ENCODE results near the gene SNX3. TPM values are rescaled to one million over a fixed set of nuclear protein-coding genes. Genes with fewer than 3 reads are reported as not detected.

Gene SNX3
- total RNA-seq, 1 donor from 2014 or later, result 179 TPM

- no peak for DNase-seq
- TF ChIP-seq, protein P1, sequence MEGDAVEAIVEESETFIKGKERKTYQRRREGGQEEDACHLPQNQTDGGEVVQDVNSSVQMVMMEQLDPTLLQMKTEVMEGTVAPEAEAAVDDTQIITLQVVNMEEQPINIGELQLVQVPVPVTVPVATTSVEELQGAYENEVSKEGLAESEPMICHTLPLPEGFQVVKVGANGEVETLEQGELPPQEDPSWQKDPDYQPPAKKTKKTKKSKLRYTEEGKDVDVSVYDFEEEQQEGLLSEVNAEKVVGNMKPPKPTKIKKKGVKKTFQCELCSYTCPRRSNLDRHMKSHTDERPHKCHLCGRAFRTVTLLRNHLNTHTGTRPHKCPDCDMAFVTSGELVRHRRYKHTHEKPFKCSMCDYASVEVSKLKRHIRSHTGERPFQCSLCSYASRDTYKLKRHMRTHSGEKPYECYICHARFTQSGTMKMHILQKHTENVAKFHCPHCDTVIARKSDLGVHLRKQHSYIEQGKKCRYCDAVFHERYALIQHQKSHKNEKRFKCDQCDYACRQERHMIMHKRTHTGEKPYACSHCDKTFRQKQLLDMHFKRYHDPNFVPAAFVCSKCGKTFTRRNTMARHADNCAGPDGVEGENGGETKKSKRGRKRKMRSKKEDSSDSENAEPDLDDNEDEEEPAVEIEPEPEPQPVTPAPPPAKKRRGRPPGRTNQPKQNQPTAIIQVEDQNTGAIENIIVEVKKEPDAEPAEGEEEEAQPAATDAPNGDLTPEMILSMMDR (IDR thresholded peaks at IDR 0.05), result no peak
- intact Hi-C loops (cut with DNase I), result no loop called here
- no peaks in the 10 kb centered on the region for H3K9me3 ChIP-seq
- no peaks in the 10 kb centered on the region for H3K27me3 ChIP-seq
- H3K4me1 ChIP-seq, result no peaks in the 10 kb centered on the region
- H3K4me3 ChIP-seq, result no peak overlapping the region
- no peak for ATAC-seq
- no peak overlapping the region for H3K27ac ChIP-seq
- no peaks in the 10 kb centered on the region for H3K36me3 ChIP-seq
Observed at GRCh38 chr6:108287373-108287772, 26.5 kb upstream of the SNX3 start.

DNA sequence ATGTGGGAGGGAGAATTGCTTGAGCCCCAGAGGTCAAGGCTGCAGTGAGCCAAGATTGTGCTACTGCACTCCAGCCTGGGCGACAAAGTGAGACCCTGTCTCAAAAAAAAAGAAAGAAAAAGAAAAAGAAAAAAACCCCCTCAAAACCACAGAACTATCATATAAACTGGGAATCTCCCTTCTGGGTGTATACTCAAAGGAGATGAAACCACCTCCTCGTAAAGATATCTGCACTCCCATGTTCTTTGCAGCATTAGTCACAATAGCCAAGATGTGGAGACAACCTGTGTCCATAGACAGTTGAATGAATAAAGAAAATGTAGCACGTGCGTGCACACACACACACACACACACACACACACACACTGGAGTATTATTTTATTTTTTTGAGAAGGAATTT is 25.5 kb upstream of the SNX3 start:
- H3K36me3 ChIP-seq, result no peaks in the 10 kb centered on the region

DNA sequence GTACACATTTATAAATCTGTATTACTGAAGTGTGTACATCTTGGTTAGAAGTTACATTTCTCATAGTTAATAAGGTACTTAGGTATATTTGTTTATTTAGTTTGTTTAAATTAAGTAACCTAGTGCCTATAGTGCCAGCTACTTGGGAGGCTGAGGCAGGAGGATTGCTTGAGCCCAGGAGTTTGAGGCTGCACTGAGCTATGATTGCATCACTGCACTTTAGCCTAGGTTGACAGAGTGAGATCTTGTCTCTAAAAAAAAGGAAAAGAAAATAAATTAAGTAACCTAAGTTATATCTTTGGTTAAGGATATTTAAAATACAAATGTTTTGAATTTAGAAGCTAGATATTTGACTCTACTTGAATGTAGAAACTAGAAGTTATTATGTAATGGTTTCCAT is 24.5 kb upstream of the SNX3 start:
- H3K27ac ChIP-seq, result no peak overlapping the region
- H3K36me3 ChIP-seq, result no peaks in the 10 kb centered on the region
- TF ChIP-seq, protein P1 (IDR thresholded peaks at IDR 0.05), result no peak
- no peak overlapping the region for H3K4me3 ChIP-seq
- ATAC-seq (no peak), DNase-seq (no peak)
- H3K27me3 ChIP-seq, result no peaks in the 10 kb centered on the region
- H3K4me1 ChIP-seq, result no peaks in the 10 kb centered on the region
- intact Hi-C loops (cut with DNase I), result no loop called here
- no peaks in the 10 kb centered on the region for H3K9me3 ChIP-seq

More for the DNA sequence above, 25.5 kb upstream of the SNX3 start:
- Histone ChIP-seq H3K4me3 (no peak overlapping the region), H3K27ac (no peak overlapping the region), H3K4me1 (no peaks in the 10 kb centered on the region), H3K9me3 (no peaks in the 10 kb centered on the region), H3K27me3 (no peaks in the 10 kb centered on the region)
- TF ChIP-seq, protein P1 (IDR thresholded peaks at IDR 0.05), result no peak
- ATAC-seq (no peak), DNase-seq (no peak)
- intact Hi-C loops (cut with DNase I), result no loop called here

GRCh38 chr6:108277831-108278230 is 17.0 kb upstream of the SNX3 start:
- no peaks in the 10 kb centered on the region for H3K27me3 ChIP-seq
- TF ChIP-seq, protein P1 (IDR thresholded peaks at IDR 0.05), result no peak
- H3K36me3 ChIP-seq, result no peaks in the 10 kb centered on the region
- H3K27ac ChIP-seq, result no peak overlapping the region
- intact Hi-C loops (cut with DNase I), result no loop called here
- no peaks in the 10 kb centered on the region for H3K9me3 ChIP-seq
- ATAC-seq, result no peak
- no peak for DNase-seq
- no peak overlapping the region for H3K4me3 ChIP-seq
- no peaks in the 10 kb centered on the region for H3K4me1 ChIP-seq

DNA sequence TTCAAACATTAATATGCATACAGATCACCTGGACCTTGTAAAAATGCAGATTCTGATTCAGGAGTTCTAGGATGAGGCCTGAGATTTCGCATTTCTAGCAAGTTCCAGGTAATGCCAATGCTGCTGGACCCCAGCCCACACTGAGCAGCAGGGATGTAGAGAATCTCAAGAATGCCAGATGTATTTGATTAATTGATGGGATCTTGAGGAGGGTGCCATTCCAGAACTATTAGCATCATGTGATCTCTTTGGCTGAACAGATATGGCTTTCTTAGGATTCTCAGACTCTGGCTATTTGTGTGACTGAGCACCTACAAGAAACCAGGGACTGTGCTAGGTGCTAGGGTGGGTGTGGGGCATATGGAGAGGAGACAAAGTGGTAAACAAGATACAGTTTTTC is 16.5 kb upstream of the SNX3 start:
- DNase-seq (no peak), ATAC-seq (no peak)
- TF ChIP-seq, protein P1 (IDR thresholded peaks at IDR 0.05), result no peak
- Histone ChIP-seq H3K27ac (no peak overlapping the region), H3K9me3 (no peaks in the 10 kb centered on the region), H3K4me1 (no peaks in the 10 kb centered on the region), H3K36me3 (no peaks in the 10 kb centered on the region), H3K27me3 (no peaks in the 10 kb centered on the region), H3K4me3 (no peak overlapping the region)
- intact Hi-C loops (cut with DNase I), result no loop called here

DNA sequence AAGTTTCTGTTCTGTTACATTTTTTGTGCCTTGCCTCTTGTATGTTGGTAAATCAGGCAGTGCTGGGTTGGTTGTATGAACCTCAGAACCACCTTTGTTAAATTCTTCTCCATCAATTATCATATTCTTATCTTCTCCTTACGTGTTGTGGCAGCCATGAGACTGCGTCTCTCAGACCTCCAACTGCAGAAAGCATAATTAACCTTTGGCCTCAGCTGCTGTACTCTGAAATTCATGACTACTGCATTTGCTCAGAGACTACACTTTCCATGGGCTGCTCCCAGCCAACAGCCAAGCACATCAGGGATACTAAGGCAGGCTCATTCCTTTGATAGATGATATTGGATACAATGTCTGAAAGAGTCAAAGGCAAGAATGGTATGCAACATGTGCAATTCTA is 15.1 kb upstream of the SNX3 start:
- no peaks in the 10 kb centered on the region for H3K4me1 ChIP-seq
- TF ChIP-seq, protein P1 (IDR thresholded peaks at IDR 0.05), result no peak
- no peaks in the 10 kb centered on the region for H3K9me3 ChIP-seq
- H3K4me3 ChIP-seq, result no peak overlapping the region
- H3K36me3 ChIP-seq, result no peaks in the 10 kb centered on the region
- H3K27ac ChIP-seq, result no peak overlapping the region
- no peak for DNase-seq
- no peaks in the 10 kb centered on the region for H3K27me3 ChIP-seq
- no peak for ATAC-seq
- intact Hi-C loops (cut with DNase I), result no loop called here

Data from upper lobe of right lung (tissue), 1 donor.